Measurements from ENCODE around the gene DDX60. TPM values are rescaled to one million over a fixed set of nuclear protein-coding genes. Genes with fewer than 3 reads are reported as not detected.
"Not testable (repeated sequence)": the region's sequence is repeated elsewhere in the genome, so short reads cannot be mapped to it uniquely, and the experiment has no call there.

DDX60 gene
- total and polyA plus RNA-seq, 7 donors: 1.4 to 3.6 (median 2.1) TPM

DNA sequence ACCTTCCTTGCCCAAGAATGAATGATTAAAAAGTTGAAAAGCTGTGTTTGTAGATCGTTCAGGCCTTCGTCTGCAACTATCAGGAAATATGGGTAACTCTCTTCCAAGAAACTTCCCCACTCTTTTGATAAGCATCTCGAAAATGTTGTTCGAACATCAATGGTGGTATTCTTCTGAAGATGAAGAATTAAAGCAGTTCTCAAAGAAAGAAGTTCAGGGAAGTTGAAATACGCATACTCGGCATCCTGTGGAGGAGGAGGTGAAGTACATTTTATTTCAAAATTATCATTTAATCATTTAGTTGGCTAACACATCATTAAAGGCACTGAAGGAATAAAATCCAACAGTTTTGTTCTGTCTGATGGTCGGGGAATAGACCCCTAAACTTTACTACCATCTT is 12.1 kb downstream of the DDX60 start:
- Histone ChIP-seq H3K27ac (no peak overlapping the region), H3K36me3 (ENCODE audit: insufficient read depth in 1 of 2, low read depth in 1 of 2) (peaks cover 2 to 42% of the 10 kb centered on the region in 2 donors), H3K4me1 (no peaks in the 10 kb centered on the region), H3K27me3 (ENCODE audit: insufficient read depth in 3 of 3, low read length in 2 of 3) (no peaks in the 10 kb centered on the region), H3K9me3 (no peaks in the 10 kb centered on the region), H3K4me3 (no peak overlapping the region)
- no peak for TF ChIP-seq CTCF (IDR thresholded peaks at IDR 0.05)
- WGBS, 3 donors: 89 to 90% (median 89%) methylated on average over 7 of the region's 7 CpGs
- intact Hi-C loops (cut with DNase I): no loop called here
- ATAC-seq (no peak), DNase-seq (no peak)

GRCh38 chr4:168304744-168305459 is 13.7 kb downstream of the DDX60 start:
- H3K4me1 ChIP-seq: no peaks in the 10 kb centered on the region
- no peak for ATAC-seq
- intact Hi-C loops (cut with DNase I): no loop called here
- no peak for TF ChIP-seq CTCF (IDR thresholded peaks at IDR 0.05)
- no peaks in the 10 kb centered on the region for H3K27me3 ChIP-seq (ENCODE audit: insufficient read depth in 3 of 3, low read length in 2 of 3)
- no peak overlapping the region for H3K27ac ChIP-seq
- no peak overlapping the region for H3K4me3 ChIP-seq
- DNase-seq: no peak
- H3K9me3 ChIP-seq: no peaks in the 10 kb centered on the region
- WGBS, 3 donors: 77 to 84% (median 81%) methylated on average over 3 of the region's 3 CpGs
- peaks cover 2 to 35% of the 10 kb centered on the region in 2 donors for H3K36me3 ChIP-seq (ENCODE audit: insufficient read depth in 1 of 2, low read depth in 1 of 2)

- H3K27ac ChIP-seq; H3K9me3 ChIP-seq; ATAC-seq; DNase-seq; H3K27me3 ChIP-seq (ENCODE audit: insufficient read depth in 3 of 3, low read length in 2 of 3); H3K4me1 ChIP-seq; intact Hi-C loops (cut with DNase I); H3K4me3 ChIP-seq: not testable (repeated sequence)
- peaks cover 2 to 35% of the 10 kb centered on the region in 2 donors for H3K36me3 ChIP-seq (ENCODE audit: insufficient read depth in 1 of 2, low read depth in 1 of 2)
- WGBS, 3 donors: 96 to 98% (median 97%) methylated on average over 5 of the region's 5 CpGs
These were observed 15.1 kb downstream of the DDX60 start for GRCh38 chr4:168303430-168303829.

DNA sequence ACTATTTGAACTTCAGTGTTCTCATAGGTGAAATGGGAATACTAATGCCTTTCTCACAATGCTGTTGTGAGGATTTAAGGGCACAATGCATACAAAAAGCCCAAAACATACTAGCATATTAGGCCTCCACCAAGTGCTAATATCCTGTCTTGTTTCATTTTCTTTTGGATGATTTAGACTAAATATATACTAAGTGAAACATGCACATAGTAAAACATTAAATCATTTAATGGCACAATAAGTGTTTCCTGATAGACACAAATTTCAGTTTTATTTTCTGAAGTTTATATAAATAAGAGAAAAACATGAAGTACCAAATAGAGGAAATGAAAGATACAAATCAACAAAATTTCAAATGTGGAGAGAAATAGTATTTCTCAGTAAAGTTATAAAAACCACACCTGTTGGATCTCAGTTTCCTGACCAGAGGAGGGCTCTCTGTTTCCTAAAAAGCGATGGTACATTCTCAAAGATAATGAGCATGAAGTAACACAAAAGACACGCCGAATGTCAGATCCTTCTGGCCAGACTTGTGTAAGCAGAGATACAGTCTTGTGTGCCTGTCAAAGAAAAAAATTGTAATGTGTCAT is 25.1 kb downstream of the DDX60 start:
- Histone ChIP-seq H3K9me3 (no peaks in the 10 kb centered on the region), H3K27ac (no peak overlapping the region), H3K36me3 (ENCODE audit: insufficient read depth in 1 of 2, low read depth in 1 of 2) (peaks cover 0 to 3% of the 10 kb centered on the region in 2 donors), H3K4me3 (no peak overlapping the region), H3K4me1 (no peaks in the 10 kb centered on the region), H3K27me3 (ENCODE audit: insufficient read depth in 3 of 3, low read length in 2 of 3) (no peaks in the 10 kb centered on the region)
- no peak for DNase-seq
- ATAC-seq: no peak
- intact Hi-C loops (cut with DNase I): loop anchor here in 1 of 2 donors (10.0 kb wide), 1 partner anchor 111 kb away; no protein-coding TSS in a partner anchor
- no peak for TF ChIP-seq CTCF (IDR thresholded peaks at IDR 0.05)
- 55 to 79% (median 69%) methylated on average over 3 of the region's 3 CpGs for WGBS, 3 donors

DNA sequence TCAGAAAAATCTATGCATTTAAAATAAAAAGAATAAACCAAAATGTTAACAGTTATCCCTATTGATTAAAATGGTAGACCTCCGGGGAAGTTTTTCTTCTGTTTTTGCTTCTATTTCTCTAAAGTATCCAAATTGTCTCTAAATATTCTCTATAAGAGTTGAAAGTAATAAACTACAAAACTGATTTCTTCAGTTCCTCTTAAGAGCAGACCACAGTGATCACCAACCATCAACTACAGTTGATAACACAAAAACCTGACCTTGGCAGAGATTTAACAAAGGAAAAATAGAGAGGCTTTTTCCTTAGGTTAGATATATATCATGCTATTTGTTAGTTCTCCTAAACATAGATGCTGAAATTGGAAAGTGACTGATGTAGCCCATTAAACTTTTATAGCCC is 27.3 kb downstream of the DDX60 start:
- no peak for DNase-seq
- H3K36me3 ChIP-seq (ENCODE audit: insufficient read depth in 1 of 2, low read depth in 1 of 2): peaks cover 0 to 3% of the 10 kb centered on the region in 2 donors
- no peak overlapping the region for H3K4me3 ChIP-seq
- H3K9me3 ChIP-seq: no peaks in the 10 kb centered on the region
- no peak overlapping the region for H3K27ac ChIP-seq
- TF ChIP-seq CTCF (IDR thresholded peaks at IDR 0.05): no peak
- H3K4me1 ChIP-seq: no peaks in the 10 kb centered on the region
- no peaks in the 10 kb centered on the region for H3K27me3 ChIP-seq (ENCODE audit: insufficient read depth in 3 of 3, low read length in 2 of 3)
- ATAC-seq: no peak
- WGBS, 3 donors: 96 to 99% (median 98%) methylated on average over 1 of the region's 1 CpG
- intact Hi-C loops (cut with DNase I): loop anchor here in 1 of 2 donors (10.0 kb wide), 1 partner anchor 114 kb away; no protein-coding TSS in a partner anchor

- peaks cover 6 to 12% of the 10 kb centered on the region in 2 donors for H3K36me3 ChIP-seq (ENCODE audit: insufficient read depth in 1 of 2, low read depth in 1 of 2)
- not testable (repeated sequence) for H3K4me3 ChIP-seq
- 97 to 100% (median 100%) methylated on average over 1 of the region's 1 CpG for WGBS, 3 donors
These were observed 32.7 kb downstream of the DDX60 start for GRCh38 chr4:168285850-168286249.

More at GRCh38 chr4:168285850-168286249, 32.7 kb downstream of the DDX60 start:
- H3K27ac ChIP-seq; H3K9me3 ChIP-seq; intact Hi-C loops (cut with DNase I); ATAC-seq; H3K27me3 ChIP-seq (ENCODE audit: insufficient read depth in 3 of 3, low read length in 2 of 3); DNase-seq; H3K4me1 ChIP-seq: not testable (repeated sequence)
